ENCODE measurements around the gene MMP25.

GRCh38 chr16:3023669-3024478 is 22.5 kb upstream of the MMP25 start, which contains the start of the genes HCFC1R1 and THOC6:
- no peak for TF ChIP-seq CTCF (IDR thresholded peaks at IDR 0.05; ENCODE audit: poor library complexity)
- no peak for TF ChIP-seq EZH2 (IDR thresholded peaks at IDR 0.05; ENCODE audit: borderline replicate concordance)
- TF ChIP-seq EZH2phosphoT487 (IDR thresholded peaks at IDR 0.05; ENCODE audit: low read depth, severe bottlenecking, unreplicated experiment) = no peak

Data from hepatocyte (in vitro differentiated cells).